CD14-positive monocyte (primary cell): Measurements from ENCODE around the gene ARMC9. TPM values are rescaled to one million over a fixed set of nuclear protein-coding genes. Genes with fewer than 3 reads are reported as not detected.

Experiments
- DNase-seq, 3 donors: peaks; one replicate each; pipeline ENCODE4 v3.0.0-alpha.2; 2011 to 2022
- H2AFZ ChIP-seq: 2 replicates; pipeline ENCODE4 v1.6.0; 2012; ENCODE audit warnings: mild to moderate bottlenecking, low read depth, low read length, inconsistent platforms; ENCODE audit not compliant: insufficient read depth, poor library complexity, severe bottlenecking
- H3K27ac ChIP-seq, 2 donors: 1 replicate in 1 of 2; 2 replicates in 1 of 2; pipeline ENCODE4 v1.5.1; 2012 to 2013; ENCODE audit warnings: low read length in 2 of 2, control low read depth in 1 of 2, inconsistent platforms in 1 of 2, low read depth in 1 of 2, mild to moderate bottlenecking in 1 of 2
- H3K27me3 ChIP-seq, 2 donors: one replicate each; pipeline versions ENCODE4 v1.6.0 to v1.6.1; 2011 to 2013; ENCODE audit warnings: low read length in 2 of 2; ENCODE audit not compliant: control insufficient read depth in 2 of 2, insufficient read depth in 2 of 2
- H3K36me3 ChIP-seq, 2 donors: replicated peaks in 1 of 2; 1 replicate in 1 of 2; 2 replicates in 1 of 2; pipeline versions ENCODE4 v1.5.1 to v1.6.1; 2012 to 2013; ENCODE audit warnings: low read length in 2 of 2, control low read depth in 1 of 2, inconsistent platforms in 1 of 2, mild to moderate bottlenecking in 1 of 2; ENCODE audit not compliant: insufficient read depth in 2 of 2, control insufficient read depth in 1 of 2
- H3K4me1 ChIP-seq, 2 donors: 1 replicate in 1 of 2; 2 replicates in 1 of 2; pipeline versions ENCODE4 v1.5.1 to v1.6.1; 2012 to 2013; ENCODE audit warnings: low read length in 2 of 2, control low read depth in 1 of 2, inconsistent platforms in 1 of 2, mild to moderate bottlenecking in 1 of 2, moderate library complexity in 1 of 2; ENCODE audit not compliant: insufficient read depth in 2 of 2, control insufficient read depth in 1 of 2
- H3K4me2 ChIP-seq: replicated peaks from 2 replicates; pipeline ENCODE3; 2012; ENCODE audit warnings: low read length, moderate library complexity, mild to moderate bottlenecking; ENCODE audit not compliant: poor library complexity, severe bottlenecking; ENCODE audit errors: extremely low read depth
- H3K4me3 ChIP-seq, 3 experiments: fragments of 200-600 bp in 1 of 3; sonication (generic) in 1 of 3; replicated peaks in 1 of 3; 1 replicate in 2 of 3; 2 replicates in 1 of 3; pipeline ENCODE4 v1.5.1; 2011 to 2013; ENCODE audit warnings: low read length in 3 of 3, mild to moderate bottlenecking in 3 of 3, control low read depth in 2 of 3, low read depth in 2 of 3, inconsistent platforms in 1 of 3, moderate library complexity in 1 of 3
- H3K79me2 ChIP-seq: 2 replicates; pipeline ENCODE4 v1.6.0; 2012; ENCODE audit warnings: mild to moderate bottlenecking, control low read depth, inconsistent platforms, low read length, moderate library complexity; ENCODE audit not compliant: insufficient read depth
- H3K9ac ChIP-seq: 2 replicates; pipeline ENCODE4 v1.6.0; 2017; ENCODE audit warnings: low read length, mild to moderate bottlenecking; ENCODE audit not compliant: insufficient read depth, poor library complexity, severe bottlenecking
- H3K9me3 ChIP-seq, 2 donors: replicated peaks in 1 of 2; 1 replicate in 1 of 2; 2 replicates in 1 of 2; pipeline versions ENCODE4 v1.5.1 to v1.6.1; 2012 to 2013; ENCODE audit warnings: low read length in 2 of 2, control low read depth in 1 of 2; ENCODE audit not compliant: control insufficient read depth in 1 of 2, insufficient read depth in 1 of 2
- H4K20me1 ChIP-seq: 2 replicates; pipeline ENCODE4 v1.6.0; 2012; ENCODE audit warnings: mild to moderate bottlenecking, low read length, control low read depth, moderate library complexity; ENCODE audit not compliant: insufficient read depth
- H3K27ac Mint-ChIP-seq, 7 donors: one replicate each; pipeline ENCODE4 v1.8.0; 2020; ENCODE audit warnings: mild to moderate bottlenecking in 7 of 7, mixed read lengths in 7 of 7, moderate library complexity in 6 of 7, inconsistent platforms in 2 of 7
- H3K27me3 Mint-ChIP-seq, 3 donors: one replicate each; pipeline ENCODE4 v1.8.0; 2021 to 2022; ENCODE audit warnings: low read depth in 3 of 3, mild to moderate bottlenecking in 3 of 3, mixed read lengths in 3 of 3, moderate library complexity in 3 of 3, inconsistent platforms in 1 of 3
- H3K36me3 Mint-ChIP-seq, 2 donors: one replicate each; pipeline ENCODE4 v1.8.0; 2020; ENCODE audit warnings: mixed read lengths in 2 of 2, inconsistent platforms in 1 of 2, mild to moderate bottlenecking in 1 of 2
- H3K4me1 Mint-ChIP-seq: one replicate; pipeline ENCODE4 v1.8.0; 2020; ENCODE audit warnings: mild to moderate bottlenecking, mixed read lengths
- H3K4me3 Mint-ChIP-seq, 2 donors: one replicate each; pipeline ENCODE4 v1.8.0; 2020; ENCODE audit warnings: mild to moderate bottlenecking in 2 of 2, mixed read lengths in 2 of 2, moderate library complexity in 1 of 2
- H3K9me3 Mint-ChIP-seq, 7 donors: one replicate each; pipeline ENCODE4 v1.8.0; 2020 to 2022; ENCODE audit warnings: mixed read lengths in 7 of 7, mild to moderate bottlenecking in 6 of 7, moderate library complexity in 6 of 7, inconsistent platforms in 2 of 7
- CTCF ChIP-seq: fragments of 200-600 bp; IDR thresholded peaks from one replicate; pipeline ENCODE4 v1.8.0; 2022; ENCODE audit warnings: antibody characterized with exemption, mild to moderate bottlenecking
- WGBS: methylation state at CpG from one replicate; pipeline ENCODE4 v1.1.5; 2013; ENCODE audit warnings: missing lambda C conversion rate; ENCODE audit not compliant: insufficient coverage; 5-methylcytosine and 5-hydroxymethylcytosine counted together
- intact Hi-C, 2 donors: fragments of 100-400 bp; cut with micrococcal nuclease; formaldehyde crosslinking; loops; one replicate each; pipeline versions ENCODE4 v1.15.0 to v1.15.1; 2023
- polyA plus RNA-seq, 3 donors: library from polyadenylated mRNA; depleted of rRNA in 1 of 3; unstranded in 2 of 3; stranded (reverse) in 1 of 3; fragments of 300-500 nt in 2 of 3; fragments of >200 nt in 1 of 3; fragmentation: Illumina TruSeq in 2 of 3; gene quantifications; 1 replicate in 2 of 3; 2 replicates in 1 of 3; pipeline ENCODE4 v1.2.3, GENCODE V29; 2012 to 2021

The ARMC9 gene
- polyA plus RNA-seq, 3 donors = 0.07 to 0.27 TPM; not detected in 1

- Mint-ChIP-seq H3K27ac (no peak overlapping the region), H3K4me1 (no peaks in the 10 kb centered on the region), H3K27me3 (peaks cover 0 to 5% (median 0%) of the 10 kb centered on the region in 3 donors), H3K4me3 (no peak overlapping the region), H3K36me3 (no peaks in the 10 kb centered on the region), H3K9me3 (no peaks in the 10 kb centered on the region)
- H3K9me3 ChIP-seq = no peaks in the 10 kb centered on the region
- DNase-seq = no peak
- no peak overlapping the region for H3K4me2 ChIP-seq
- H3K4me1 ChIP-seq = no peaks in the 10 kb centered on the region
- no peak overlapping the region for H3K4me3 ChIP-seq
- no peak for TF ChIP-seq CTCF
- H3K27ac ChIP-seq = no peak overlapping the region
- intact Hi-C loops = no loop called here
- H2AFZ ChIP-seq = no peak overlapping the region
- no peaks in the 10 kb centered on the region for H3K27me3 ChIP-seq
- H3K9ac ChIP-seq = no peak overlapping the region
- no peaks in the 10 kb centered on the region for H4K20me1 ChIP-seq
- H3K79me2 ChIP-seq = no peaks in the 10 kb centered on the region
- H3K36me3 ChIP-seq = no peaks in the 10 kb centered on the region
- 80% methylated on average over 6 of the region's 7 CpGs for whole genome bisulfite sequencing
Observed at GRCh38 chr2:231331533-231331932, 133.1 kb downstream of the ARMC9 start.

GRCh38 chr2:231332388-231332787 lies 134.0 kb downstream of the ARMC9 start:
- no peaks in the 10 kb centered on the region for H3K4me1 Mint-ChIP-seq

More at GRCh38 chr2:231332388-231332787, 134.0 kb downstream of the ARMC9 start:
- Mint-ChIP-seq H3K27ac (no peak overlapping the region), H3K4me3 (no peak overlapping the region), H3K9me3 (no peaks in the 10 kb centered on the region), H3K36me3 (no peaks in the 10 kb centered on the region), H3K27me3 (peaks cover 0 to 8% (median 0%) of the 10 kb centered on the region in 3 donors)
- Histone ChIP-seq H3K36me3 (no peaks in the 10 kb centered on the region), H3K4me3 (no peak overlapping the region), H3K4me1 (no peaks in the 10 kb centered on the region), H4K20me1 (no peaks in the 10 kb centered on the region), H3K4me2 (no peak overlapping the region), H3K9me3 (no peaks in the 10 kb centered on the region), H3K9ac (no peak overlapping the region), H2AFZ (no peak overlapping the region), H3K27ac (no peak overlapping the region), H3K79me2 (no peaks in the 10 kb centered on the region), H3K27me3 (no peaks in the 10 kb centered on the region)
- DNase-seq = no peak
- no peak for TF ChIP-seq CTCF
- intact Hi-C loops = no loop called here
- WGBS = 89% methylated on average over 6 of the region's 6 CpGs
